DMS79 (cell line): ENCODE results near the gene FBXO38.

ENCODE experiments used
- DNase-seq: peaks from one replicate; lab custom pipeline; 2025; lab: John Stamatoyannopoulos, UW

The FBXO38 gene

GRCh38 chr5:148386041-148386440 is 2.3 kb downstream of the FBXO38 start:
- DNase-seq, result no peak

GRCh38 chr5:148387325-148387724 is 3.6 kb downstream of the FBXO38 start:
- no peak for DNase-seq

GRCh38 chr5:148388696-148389095 is 4.9 kb downstream of the FBXO38 start:
- DNase-seq, result no peak

GRCh38 chr5:148390914-148391313 is 7.2 kb downstream of the FBXO38 start:
- DNase-seq, result no peak

- DNase-seq, result no peak
Observed at GRCh38 chr5:148391422-148391821, 7.7 kb downstream of the FBXO38 start.

- peak; percentile 47 for DNase-seq
Observed at GRCh38 chr5:148393390-148393741, 9.6 kb downstream of the FBXO38 start.

GRCh38 chr5:148394587-148395019 is 10.8 kb downstream of the FBXO38 start:
- no peak for DNase-seq

GRCh38 chr5:148395031-148395430 is 11.3 kb downstream of the FBXO38 start:
- no peak for DNase-seq

GRCh38 chr5:148397968-148398595 is 14.3 kb downstream of the FBXO38 start:
- DNase-seq, result no peak

- no peak for DNase-seq
Observed at GRCh38 chr5:148398698-148399121, 15.0 kb downstream of the FBXO38 start.

GRCh38 chr5:148401604-148402003 is 17.8 kb downstream of the FBXO38 start:
- DNase-seq, result no peak

GRCh38 chr5:148403344-148403743 is 19.6 kb downstream of the FBXO38 start:
- DNase-seq, result no peak

GRCh38 chr5:148406406-148406805 is 22.6 kb downstream of the FBXO38 start:
- DNase-seq, result no peak

- DNase-seq, result no peak
Observed at GRCh38 chr5:148408092-148408491, 24.3 kb downstream of the FBXO38 start.

GRCh38 chr5:148412124-148412523 is 28.4 kb downstream of the FBXO38 start:
- DNase-seq, result no peak

- no peak for DNase-seq
Observed at GRCh38 chr5:148414833-148415232, 31.1 kb downstream of the FBXO38 start.

- no peak for DNase-seq
Observed at GRCh38 chr5:148416416-148416815, 32.7 kb downstream of the FBXO38 start.

GRCh38 chr5:148416921-148417320 is 33.2 kb downstream of the FBXO38 start:
- DNase-seq, result no peak

GRCh38 chr5:148418511-148418910 is 34.8 kb downstream of the FBXO38 start:
- no peak for DNase-seq

- no peak for DNase-seq
Observed at GRCh38 chr5:148421661-148422060, 37.9 kb downstream of the FBXO38 start.

- no peak for DNase-seq
Observed at GRCh38 chr5:148425808-148426207, 42.0 kb downstream of the FBXO38 start.

- DNase-seq, result no peak
Observed at GRCh38 chr5:148426514-148426913, 42.8 kb downstream of the FBXO38 start.

GRCh38 chr5:148427370-148428042 is 43.7 kb downstream of the FBXO38 start:
- DNase-seq, result no peak

- DNase-seq, result no peak
Observed at GRCh38 chr5:148428848-148429247, 45.1 kb downstream of the FBXO38 start.
